ENCODE data around the gene PCDHGA10. TPM values are rescaled to one million over a fixed set of nuclear protein-coding genes. Genes with fewer than 3 reads are reported as not detected.

Gene PCDHGA10
- total RNA-seq, 1 donor from 2014 or later: 5.3 TPM

Other genes with a start within 250 kb of the PCDHGA10 start
- gene PCDHB7, start 240.3 kb upstream of the PCDHGA10 start, total RNA-seq: 0.77 TPM
- 1.8 TPM for gene PCDHB8, start 235.2 kb upstream of the PCDHGA10 start, total RNA-seq
- 2.7 TPM for gene PCDHB16, start 230.6 kb upstream of the PCDHGA10 start, total RNA-seq
- gene PCDHB9, start 225.8 kb upstream of the PCDHGA10 start, total RNA-seq: 0.59 TPM
- 0.64 TPM for gene PCDHB10, start 220.6 kb upstream of the PCDHGA10 start, total RNA-seq
- gene PCDHB11, start 213.4 kb upstream of the PCDHGA10 start, total RNA-seq: 0.74 TPM
- 1.3 TPM for gene PCDHB12, start 204.3 kb upstream of the PCDHGA10 start, total RNA-seq
- gene PCDHB13, start 199.1 kb upstream of the PCDHGA10 start, total RNA-seq: 1.7 TPM
- gene PCDHB14, start 189.6 kb upstream of the PCDHGA10 start, total RNA-seq: 2.5 TPM
- gene PCDHB15, start 167.6 kb upstream of the PCDHGA10 start, total RNA-seq: 2.6 TPM
- gene SLC25A2, start 108.9 kb upstream of the PCDHGA10 start, total RNA-seq: not detected
- 106 TPM for gene TAF7, start 92.2 kb upstream of the PCDHGA10 start, total RNA-seq
- gene PCDHGA1, start 82.5 kb upstream of the PCDHGA10 start, total RNA-seq: 3.0 TPM
- 6.0 TPM for gene PCDHGA2, start 74.2 kb upstream of the PCDHGA10 start, total RNA-seq
- 12.1 TPM for gene PCDHGA3, start 69.2 kb upstream of the PCDHGA10 start, total RNA-seq
- 7.1 TPM for gene PCDHGB1, start 62.9 kb upstream of the PCDHGA10 start, total RNA-seq
- 8.4 TPM for gene PCDHGA4, start 58.0 kb upstream of the PCDHGA10 start, total RNA-seq
- gene PCDHGB2, start 53.0 kb upstream of the PCDHGA10 start, total RNA-seq: 8.7 TPM
- 5.3 TPM for gene PCDHGA5, start 48.8 kb upstream of the PCDHGA10 start, total RNA-seq
- 7.2 TPM for gene PCDHGB3, start 42.7 kb upstream of the PCDHGA10 start, total RNA-seq
- gene PCDHGA6, start 39.1 kb upstream of the PCDHGA10 start, total RNA-seq: 5.7 TPM
- 7.0 TPM for gene PCDHGA7, start 30.2 kb upstream of the PCDHGA10 start, total RNA-seq
- 5.4 TPM for gene PCDHGB4, start 25.3 kb upstream of the PCDHGA10 start, total RNA-seq
- 9.1 TPM for gene PCDHGA8, start 20.4 kb upstream of the PCDHGA10 start, total RNA-seq
- gene PCDHGB5, start 15.0 kb upstream of the PCDHGA10 start, total RNA-seq: 6.4 TPM
- 4.5 TPM for gene PCDHGA9, start 10.2 kb upstream of the PCDHGA10 start, total RNA-seq
- gene PCDHGB6, start 5.0 kb upstream of the PCDHGA10 start, total RNA-seq: 4.7 TPM
- gene PCDHGB7, start 4.7 kb downstream of the PCDHGA10 start, total RNA-seq: 8.8 TPM
- gene PCDHGA11, start 8.1 kb downstream of the PCDHGA10 start, total RNA-seq: 5.0 TPM
- 5.1 TPM for gene PCDHGA12, start 17.5 kb downstream of the PCDHGA10 start, total RNA-seq
- 13.4 TPM for gene PCDHGC3, start 63.0 kb downstream of the PCDHGA10 start, total RNA-seq
- 2.5 TPM for gene PCDHGC4, start 72.0 kb downstream of the PCDHGA10 start, total RNA-seq
- 3.2 TPM for gene PCDHGC5, start 76.1 kb downstream of the PCDHGA10 start, total RNA-seq
- gene DIAPH1, start 206.0 kb downstream of the PCDHGA10 start, total RNA-seq: 36.6 TPM
- gene HDAC3, start 223.9 kb downstream of the PCDHGA10 start, total RNA-seq: 28.9 TPM
- 0.55 TPM for gene RELL2, start 224.0 kb downstream of the PCDHGA10 start, total RNA-seq
- gene FCHSD1, start 238.4 kb downstream of the PCDHGA10 start, total RNA-seq: 3.7 TPM

All from left ventricle myocardium superior (tissue), 1 donor.